GM21526 (cell line): ENCODE data around the gene DERL3.

Experiments used
- ATAC-seq: cut with Tn5 transposase; IDR thresholded peaks from one replicate; pipeline ENCODE4 v1.9.1; 2021; ENCODE audit warnings: moderate library complexity; ENCODE audit not compliant: unreplicated experiment, low FRiP score

Gene DERL3

DNA sequence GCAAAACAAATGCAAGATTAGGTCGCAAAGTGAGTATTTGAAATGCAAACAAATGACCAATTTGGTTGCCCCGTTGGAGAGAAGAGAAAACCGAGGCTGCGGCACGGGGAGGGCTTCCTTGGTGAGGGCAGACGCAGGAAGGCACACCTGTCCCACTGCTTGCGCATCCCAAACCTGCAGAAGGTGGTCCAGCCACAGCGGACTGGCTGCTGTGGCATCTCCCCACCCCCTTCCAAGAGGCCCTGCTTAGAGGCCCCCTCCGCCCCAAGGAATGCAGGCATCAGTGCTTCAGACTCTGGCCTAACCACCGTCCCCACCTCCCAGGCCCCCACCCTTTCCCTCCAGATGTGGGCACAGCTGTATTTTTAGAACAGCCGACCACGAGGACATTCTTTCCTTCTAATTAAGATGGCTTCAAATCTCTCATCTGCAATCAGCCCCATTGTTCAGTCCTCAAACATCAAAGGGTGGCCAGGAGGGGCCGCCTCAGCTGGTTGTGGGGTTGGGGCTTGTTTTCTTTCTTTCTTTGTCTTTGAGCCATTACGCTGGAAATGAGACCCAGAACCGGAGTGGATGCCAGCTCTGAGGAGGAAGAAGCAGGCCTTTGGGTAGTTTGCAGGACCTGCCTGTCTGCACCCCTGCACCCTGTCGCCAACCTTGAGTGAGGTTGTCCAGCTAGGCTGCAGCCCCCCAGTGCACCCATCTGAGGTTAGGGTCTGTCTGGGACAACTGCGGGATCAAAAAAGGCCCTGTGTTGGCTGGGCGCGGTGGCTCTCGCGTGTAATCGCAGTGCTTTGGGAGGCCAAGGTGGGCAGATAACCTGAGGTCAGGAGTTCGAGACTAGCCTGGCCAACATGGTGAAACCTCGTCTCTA lies 9.4 kb upstream of the DERL3 start:
- no peak for ATAC-seq

DNA sequence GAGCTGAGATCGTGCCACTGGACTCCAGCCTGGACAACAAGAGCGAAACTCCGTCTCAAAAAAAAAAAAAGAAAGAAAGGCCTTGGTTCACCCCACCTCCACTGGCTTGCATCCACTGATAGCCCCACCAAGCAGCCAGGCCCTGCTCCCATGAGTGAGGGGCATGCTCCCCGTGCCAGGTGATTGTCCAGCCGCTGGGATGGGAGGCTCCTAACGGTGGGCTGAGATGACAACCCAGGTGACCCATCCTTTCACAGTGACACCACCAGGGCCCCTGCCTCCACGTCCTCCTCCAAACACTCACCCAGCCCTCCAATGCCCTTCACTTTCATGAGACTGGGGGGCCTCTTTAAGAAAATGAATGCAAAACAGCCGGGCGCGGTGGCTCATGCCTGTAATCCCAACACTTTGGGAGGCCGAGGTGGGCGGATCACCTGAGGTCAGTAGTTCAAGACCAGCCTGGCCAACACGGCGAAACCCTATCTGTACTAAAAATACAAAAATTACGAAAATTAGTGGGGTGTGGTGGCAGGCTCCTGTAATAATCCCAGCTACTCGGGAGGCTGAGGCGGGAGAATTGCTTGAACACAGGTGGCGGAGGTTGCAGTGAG lies 8.6 kb upstream of the DERL3 start:
- ATAC-seq = no peak

DNA sequence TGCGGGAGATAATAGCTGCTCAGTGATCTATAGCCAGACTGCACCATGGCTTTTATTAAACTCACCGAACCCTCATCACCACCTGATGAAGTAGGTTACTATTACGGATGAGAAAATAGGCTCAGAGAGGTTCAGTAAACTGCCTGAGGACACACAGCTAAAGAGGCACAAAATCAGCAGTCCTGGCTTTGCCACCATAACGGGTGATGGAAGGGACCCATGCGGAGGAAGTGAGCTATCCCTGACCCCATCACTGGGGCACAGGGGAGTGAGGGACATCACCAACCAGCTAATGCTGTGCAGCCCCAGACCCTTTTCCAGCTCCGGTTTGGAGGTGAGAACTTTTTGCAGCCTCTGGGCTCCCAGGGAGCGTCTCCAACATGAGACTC lies 7.3 kb upstream of the DERL3 start:
- no peak for ATAC-seq

- no peak for ATAC-seq
These were observed 6.7 kb upstream of the DERL3 start for GRCh38 chr22:23845265-23846080.

GRCh38 chr22:23844739-23845202 lies 6.0 kb upstream of the DERL3 start:
- no peak for ATAC-seq

- ATAC-seq = no peak
These were observed 3.8 kb upstream of the DERL3 start for GRCh38 chr22:23842599-23842998.

- ATAC-seq = no peak
These were observed 3.1 kb upstream of the DERL3 start for GRCh38 chr22:23841736-23842445.

- ATAC-seq = no peak
These were observed 2.5 kb upstream of the DERL3 start for GRCh38 chr22:23841292-23841691.

- ATAC-seq = no peak
These were observed 1.2 kb upstream of the DERL3 start for GRCh38 chr22:23840026-23840425.

GRCh38 chr22:23837911-23838680 lies 710 bp downstream of the DERL3 start:
- peak; percentile 1 for ATAC-seq

- no peak for ATAC-seq
These were observed 1.3 kb downstream of the DERL3 start for GRCh38 chr22:23837496-23837859.

- no peak for ATAC-seq
These were observed 1.9 kb downstream of the DERL3 start for GRCh38 chr22:23836692-23837495.

GRCh38 chr22:23836281-23836680 lies 2.5 kb downstream of the DERL3 start:
- no peak for ATAC-seq

DNA sequence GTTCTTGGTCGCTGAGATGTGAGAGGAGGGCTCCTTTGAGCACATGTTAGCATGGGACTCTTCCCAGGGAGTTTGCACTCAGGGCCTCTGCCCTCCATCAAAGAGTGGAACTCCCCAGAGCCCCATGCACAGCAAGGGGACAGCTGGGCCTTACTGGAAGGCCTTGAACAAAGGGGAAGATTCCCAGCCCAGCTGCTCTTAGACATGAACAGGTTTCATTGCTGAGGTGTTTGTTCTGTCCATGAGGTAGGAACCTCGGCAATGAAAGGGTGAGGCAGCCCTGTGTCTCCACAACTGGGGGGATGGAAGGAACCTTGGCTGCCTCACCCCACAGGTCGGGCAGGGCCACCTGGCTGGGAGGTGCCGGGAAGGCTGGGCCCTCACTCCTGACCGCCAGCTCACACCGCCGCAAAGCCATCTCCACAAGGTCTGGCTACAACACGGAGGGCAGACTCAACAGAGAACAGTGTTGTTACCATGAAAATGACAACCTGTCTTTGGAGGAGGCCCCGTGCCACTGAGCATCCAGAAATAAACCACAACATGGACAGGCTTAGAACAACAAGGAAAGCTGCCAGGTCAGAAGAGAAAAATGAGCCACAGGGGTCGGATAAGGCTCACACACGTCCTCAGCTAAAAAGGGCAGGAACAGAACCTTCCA lies 3.2 kb downstream of the DERL3 start:
- no peak for ATAC-seq

DNA sequence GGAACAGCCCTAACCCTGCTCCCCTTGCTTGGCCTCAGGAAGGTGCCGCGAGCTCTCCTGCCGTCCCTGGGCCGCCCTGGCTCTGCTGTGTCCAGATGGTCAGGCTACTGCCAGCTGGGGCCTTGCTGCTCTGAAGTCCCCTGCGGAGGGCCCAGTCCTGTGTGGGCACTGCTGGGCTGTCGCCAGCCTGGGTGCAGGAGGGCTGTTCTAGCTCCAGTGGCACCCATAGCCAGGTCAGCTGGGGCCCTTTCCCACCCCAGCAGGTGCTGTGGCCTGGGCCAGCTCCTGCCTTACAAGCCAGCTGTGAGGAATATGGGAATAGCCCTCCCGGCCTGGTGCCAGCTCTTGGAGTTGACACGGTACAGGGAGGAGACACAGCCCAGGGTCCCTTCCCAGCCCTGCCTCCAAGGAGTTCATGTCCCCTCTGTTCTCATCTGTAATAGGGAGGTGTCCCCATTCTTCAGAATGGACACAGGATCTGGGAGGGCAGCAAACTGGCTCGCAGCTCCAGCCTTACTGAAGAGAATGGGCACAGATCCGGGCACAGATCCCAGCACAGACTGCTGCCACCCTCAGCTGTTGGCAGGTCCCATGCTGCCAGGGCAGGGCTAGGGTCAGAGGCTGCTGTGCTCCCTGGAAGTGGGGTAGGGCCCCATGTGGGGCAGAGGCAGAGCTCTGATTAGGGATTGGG lies 3.9 kb downstream of the DERL3 start:
- no peak for ATAC-seq

DNA sequence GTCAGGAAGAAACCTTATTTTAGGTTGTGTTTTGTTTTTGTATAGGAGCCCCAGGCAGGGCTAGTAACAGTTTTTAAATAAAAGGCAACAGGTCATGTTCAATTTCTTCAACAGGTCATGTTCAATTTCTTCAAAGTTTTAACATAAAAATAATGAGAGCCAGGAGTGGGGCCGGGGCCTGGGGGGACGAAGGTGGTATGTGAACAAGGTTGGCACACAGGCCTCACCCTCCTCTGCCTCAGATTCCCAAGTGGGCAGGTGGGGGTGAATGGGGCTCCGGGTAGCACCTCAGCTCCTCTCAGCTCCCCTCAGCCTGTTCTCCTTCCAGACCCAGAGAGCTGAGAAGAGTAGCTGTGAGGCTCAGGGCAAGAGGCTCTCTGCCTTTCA lies 4.4 kb downstream of the DERL3 start:
- no peak for ATAC-seq

DNA sequence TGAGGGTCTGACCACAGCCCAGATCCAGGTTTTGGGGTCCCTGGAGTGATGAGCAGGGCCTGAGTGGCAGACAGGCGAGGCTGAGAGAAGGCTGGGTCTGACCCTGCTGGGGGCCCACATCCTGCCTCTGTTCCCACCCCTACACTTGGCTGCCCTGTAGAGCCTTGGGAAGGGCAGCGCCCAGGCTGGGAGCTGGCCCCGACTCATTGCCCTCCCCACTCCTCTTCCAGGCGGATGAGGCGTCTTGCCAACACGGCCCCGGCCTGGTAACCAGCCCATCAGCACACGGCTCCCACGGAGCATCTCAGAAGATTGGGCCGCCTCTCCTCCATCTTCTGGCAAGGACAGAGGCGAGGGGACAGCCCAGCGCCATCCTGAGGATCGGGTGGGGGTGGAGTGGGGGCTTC lies 4.9 kb downstream of the DERL3 start:
- ATAC-seq = no peak
